Activated T-cell treated with anti-CD3 and anti-CD28 coated beads, Interleukin-2, amount 50 U/mL, for 4 hours (primary cell): ENCODE measurements around the gene HYPK. TPM values are rescaled to one million over a fixed set of nuclear protein-coding genes. Genes with fewer than 3 reads are reported as not detected.

Source experiments
- ATAC-seq, 2 donors: fragments of 200-7000 bp; cut with Tn5 transposase; one replicate each; pipeline ENCODE4 v1.10.0; 2021
- DNase-seq: peaks from one replicate; pipeline ENCODE4 v3.0.0-alpha.2; 2020
- H3K27me3 Mint-ChIP-seq: one replicate; pipeline ENCODE4 v1.8.0; 2021; ENCODE audit warnings: low read depth, mixed read lengths
- H3K36me3 Mint-ChIP-seq: one replicate; pipeline ENCODE4 v1.8.0; 2022; ENCODE audit warnings: mixed read lengths; ENCODE audit not compliant: insufficient read depth
- H3K4me1 Mint-ChIP-seq: one replicate; pipeline ENCODE4 v1.8.0; 2021; ENCODE audit warnings: low read depth, mixed read lengths
- H3K4me3 Mint-ChIP-seq: one replicate; pipeline ENCODE4 v1.8.0; 2021; ENCODE audit warnings: mild to moderate bottlenecking, moderate library complexity, mixed read lengths
- H3K9me3 Mint-ChIP-seq: one replicate; pipeline ENCODE4 v1.8.0; 2021; ENCODE audit warnings: mixed read lengths
- total RNA-seq, 3 donors: library from RNA; stranded (reverse); gene quantifications; one replicate each; pipeline ENCODE4 v1.2.1, GENCODE V29; 2021

Gene HYPK
- total RNA-seq: 10 to 100 TPM; 48.3 to 50.7 (median 49.0) TPM

GRCh38 chr15:43800286-43801141 is at the start of gene HYPK:
Gene HYPK (plus strand): TSS chr15:43800599. CDS start chr15:43800623, 24 bp downstream.
- Mint-ChIP-seq H3K4me3 (peak within 1 kb of the TSS; percentile 99), H3K9me3 (no peaks in the 10 kb centered on the region), H3K4me1 (peaks cover 37% of the 10 kb centered on the region), H3K36me3 (peaks cover 43% of the 10 kb centered on the region), H3K27me3 (no peaks in the 10 kb centered on the region)
- ATAC-seq: peak; percentile 100
- peak; percentile 90 for DNase-seq

GRCh38 chr15:43751885-43752284 is 48.5 kb upstream of the HYPK start:
- ATAC-seq: no peak
- Mint-ChIP-seq H3K4me3 (peak overlapping the region; percentile 57), H3K36me3 (peaks cover 16% of the 10 kb centered on the region), H3K4me1 (peaks cover 48% of the 10 kb centered on the region), H3K9me3 (no peaks in the 10 kb centered on the region), H3K27me3 (no peaks in the 10 kb centered on the region)
- DNase-seq: no peak

GRCh38 chr15:43762824-43763223 is 37.6 kb upstream of the HYPK start:
- Mint-ChIP-seq H3K4me3 (no peak overlapping the region), H3K36me3 (peaks cover 25% of the 10 kb centered on the region)

GRCh38 chr15:43763819-43764446 is 36.5 kb upstream of the HYPK start:
- no peak for DNase-seq
- no peak for ATAC-seq
- no peaks in the 10 kb centered on the region for H3K9me3 Mint-ChIP-seq
- peaks cover 34% of the 10 kb centered on the region for H3K36me3 Mint-ChIP-seq
- H3K4me3 Mint-ChIP-seq: no peak overlapping the region
- H3K4me1 Mint-ChIP-seq: no peaks in the 10 kb centered on the region
- no peaks in the 10 kb centered on the region for H3K27me3 Mint-ChIP-seq

More at GRCh38 chr15:43762824-43763223, 37.6 kb upstream of the HYPK start:
- no peak for DNase-seq
- no peaks in the 10 kb centered on the region for H3K27me3 Mint-ChIP-seq
- H3K9me3 Mint-ChIP-seq: no peaks in the 10 kb centered on the region
- ATAC-seq: no peak
- H3K4me1 Mint-ChIP-seq: no peaks in the 10 kb centered on the region

GRCh38 chr15:43769584-43770228 is 30.7 kb upstream of the HYPK start:
- Mint-ChIP-seq H3K9me3 (no peaks in the 10 kb centered on the region), H3K36me3 (peaks cover 48% of the 10 kb centered on the region), H3K4me3 (no peak overlapping the region), H3K27me3 (no peaks in the 10 kb centered on the region), H3K4me1 (no peaks in the 10 kb centered on the region)
- ATAC-seq (peak; percentile 68 to 71), DNase-seq (peak; percentile 57)

GRCh38 chr15:43771816-43772215 is 28.6 kb upstream of the HYPK start:
- peaks cover 8% of the 10 kb centered on the region for H3K4me1 Mint-ChIP-seq
- H3K9me3 Mint-ChIP-seq: no peaks in the 10 kb centered on the region
- DNase-seq (no peak), ATAC-seq (no peak)
- H3K27me3 Mint-ChIP-seq: no peaks in the 10 kb centered on the region
- peaks cover 41% of the 10 kb centered on the region for H3K36me3 Mint-ChIP-seq
- no peak overlapping the region for H3K4me3 Mint-ChIP-seq

GRCh38 chr15:43772624-43773023 is 27.8 kb upstream of the HYPK start:
- DNase-seq: no peak
- ATAC-seq: no peak
- Mint-ChIP-seq H3K4me3 (no peak overlapping the region), H3K27me3 (no peaks in the 10 kb centered on the region), H3K4me1 (peaks cover 15% of the 10 kb centered on the region), H3K9me3 (no peaks in the 10 kb centered on the region), H3K36me3 (peaks cover 41% of the 10 kb centered on the region)

- H3K27me3 Mint-ChIP-seq: no peaks in the 10 kb centered on the region
- H3K9me3 Mint-ChIP-seq: no peaks in the 10 kb centered on the region
- H3K36me3 Mint-ChIP-seq: peaks cover 31% of the 10 kb centered on the region
- peaks cover 22% of the 10 kb centered on the region for H3K4me1 Mint-ChIP-seq
- no peak overlapping the region for H3K4me3 Mint-ChIP-seq
- DNase-seq (no peak), ATAC-seq (no peak)
Observed at GRCh38 chr15:43774062-43774461, 26.3 kb upstream of the HYPK start.

GRCh38 chr15:43775411-43775965 is 24.9 kb upstream of the HYPK start:
- no peak overlapping the region for H3K4me3 Mint-ChIP-seq
- H3K36me3 Mint-ChIP-seq: peaks cover 19% of the 10 kb centered on the region
- H3K4me1 Mint-ChIP-seq: peaks cover 23% of the 10 kb centered on the region
- DNase-seq: no peak
- H3K9me3 Mint-ChIP-seq: no peaks in the 10 kb centered on the region
- ATAC-seq: no peak
- no peaks in the 10 kb centered on the region for H3K27me3 Mint-ChIP-seq

GRCh38 chr15:43776101-43776717 is 24.2 kb upstream of the HYPK start:
- peak; percentile 17 for DNase-seq
- Mint-ChIP-seq H3K27me3 (no peaks in the 10 kb centered on the region), H3K4me3 (peak overlapping the region; percentile 86), H3K9me3 (no peaks in the 10 kb centered on the region), H3K36me3 (peaks cover 13% of the 10 kb centered on the region), H3K4me1 (peaks cover 23% of the 10 kb centered on the region)
- peak in 1 of 2 donors; percentile 2 for ATAC-seq

GRCh38 chr15:43776718-43777266 is 23.6 kb upstream of the HYPK start, which contains the start of gene ELL3:
Gene ELL3 (minus strand): TSS chr15:43776966. CDS start chr15:43776901, 65 bp downstream.
- Mint-ChIP-seq H3K36me3 (peaks cover 10% of the 10 kb centered on the region), H3K4me3 (peak within 1 kb of the TSS; percentile 86), H3K27me3 (no peaks in the 10 kb centered on the region), H3K9me3 (no peaks in the 10 kb centered on the region), H3K4me1 (peaks cover 23% of the 10 kb centered on the region)
- peak; percentile 68 to 70 for ATAC-seq
- peak; percentile 74 for DNase-seq

- Mint-ChIP-seq H3K4me1 (peaks cover 23% of the 10 kb centered on the region), H3K36me3 (peaks cover 7% of the 10 kb centered on the region), H3K4me3 (peak overlapping the region; percentile 86), H3K27me3 (no peaks in the 10 kb centered on the region), H3K9me3 (no peaks in the 10 kb centered on the region)
- ATAC-seq (peak; percentile 83 to 91), DNase-seq (peak; percentile 76)
Observed at GRCh38 chr15:43777267-43777914, 23.0 kb upstream of the HYPK start.

GRCh38 chr15:43779016-43779415 is 21.4 kb upstream of the HYPK start:
- no peak for DNase-seq
- peaks cover 23% of the 10 kb centered on the region for H3K4me1 Mint-ChIP-seq
- no peaks in the 10 kb centered on the region for H3K9me3 Mint-ChIP-seq
- H3K4me3 Mint-ChIP-seq: peak overlapping the region; percentile 2
- no peaks in the 10 kb centered on the region for H3K36me3 Mint-ChIP-seq
- no peak for ATAC-seq
- no peaks in the 10 kb centered on the region for H3K27me3 Mint-ChIP-seq
